BE2C (cell line): ENCODE data around the gene ZNF91.
"Not testable (repeated sequence)": the region's sequence is repeated elsewhere in the genome, so short reads cannot be mapped to it uniquely, and the experiment has no call there.

Experiments used
- DNase-seq: peaks from one replicate; pipeline ENCODE4 v3.0.0-alpha.2; 2020
- H3K27me3 ChIP-seq: fragments of 250-450 bp; sonication (Bioruptor Pico); 2 replicates; pipeline ENCODE4 v1.5.1; 2020; ENCODE audit warnings: mild to moderate bottlenecking
- H3K36me3 ChIP-seq: fragments of 250-450 bp; sonication (Bioruptor Pico); 2 replicates; pipeline ENCODE4 v1.5.1; 2020; ENCODE audit warnings: mild to moderate bottlenecking
- H3K4me1 ChIP-seq: fragments of 250-450 bp; sonication (Bioruptor Pico); 2 replicates; pipeline ENCODE4 v1.5.1; 2020
- H3K4me3 ChIP-seq: 2 replicates; pipeline ENCODE4 v1.5.1; 2011; ENCODE audit warnings: low read depth, low read length
- H3K9me3 ChIP-seq: fragments of 250-450 bp; sonication (Bioruptor Pico); 2 replicates; pipeline ENCODE4 v1.5.1; 2020
- CTCF ChIP-seq: IDR thresholded peaks from 2 replicates; pipeline ENCODE4 v1.5.1; 2012; ENCODE audit warnings: mild to moderate bottlenecking, low read depth, low read length

Gene ZNF91

GRCh38 chr19:23346696-23347095, 48.6 kb downstream of the ZNF91 start:
- peaks cover 4% of the 10 kb centered on the region for H3K36me3 ChIP-seq
- no peak for DNase-seq
- H3K9me3 ChIP-seq, result no peaks in the 10 kb centered on the region; the same call in none of the 2 replicates
- no peaks in the 10 kb centered on the region for H3K4me1 ChIP-seq
- no peak for TF ChIP-seq CTCF
- H3K27me3 ChIP-seq, result no peaks in the 10 kb centered on the region
- no peak overlapping the region for H3K4me3 ChIP-seq

- Histone ChIP-seq H3K9me3 (no peaks in the 10 kb centered on the region; the same call in none of the 2 replicates), H3K4me1 (no peaks in the 10 kb centered on the region), H3K4me3 (no peak overlapping the region), H3K36me3 (peaks cover 4% of the 10 kb centered on the region), H3K27me3 (no peaks in the 10 kb centered on the region)
- no peak for DNase-seq
- TF ChIP-seq CTCF, result peak; percentile 27; the same call in 1 of the 2 replicates
Measured at GRCh38 chr19:23345838-23346237, 49.4 kb downstream of the ZNF91 start.

GRCh38 chr19:23343434-23344010, 51.7 kb downstream of the ZNF91 start:
- no peaks in the 10 kb centered on the region for H3K4me1 ChIP-seq
- DNase-seq, result no peak
- H3K9me3 ChIP-seq, result no peaks in the 10 kb centered on the region; the same call in none of the 2 replicates
- no peak for TF ChIP-seq CTCF
- H3K4me3 ChIP-seq, result no peak overlapping the region
- H3K27me3 ChIP-seq, result no peaks in the 10 kb centered on the region
- H3K36me3 ChIP-seq, result no peaks in the 10 kb centered on the region; the same call in none of the 2 replicates

- no peak for TF ChIP-seq CTCF
- no peak for DNase-seq
- no peaks in the 10 kb centered on the region; the same call in 1 of the 2 replicates for H3K36me3 ChIP-seq
- no peaks in the 10 kb centered on the region; the same call in 1 of the 2 replicates for H3K9me3 ChIP-seq
- H3K27me3 ChIP-seq, result no peaks in the 10 kb centered on the region
- H3K4me3 ChIP-seq, result no peak overlapping the region
- H3K4me1 ChIP-seq, result no peaks in the 10 kb centered on the region
Measured at GRCh38 chr19:23328211-23328610, 67.1 kb downstream of the ZNF91 start.

GRCh38 chr19:23321953-23322549, 73.2 kb downstream of the ZNF91 start:
- H3K4me3 ChIP-seq, result no peak overlapping the region
- H3K9me3 ChIP-seq, result no peaks in the 10 kb centered on the region
- no peak for DNase-seq
- no peak for TF ChIP-seq CTCF
- no peaks in the 10 kb centered on the region for H3K27me3 ChIP-seq
- no peaks in the 10 kb centered on the region for H3K36me3 ChIP-seq
- no peaks in the 10 kb centered on the region for H3K4me1 ChIP-seq

- not testable (repeated sequence) for H3K27me3 ChIP-seq, DNase-seq, H3K36me3 ChIP-seq
Measured at GRCh38 chr19:23321403-23321802, 73.9 kb downstream of the ZNF91 start.

GRCh38 chr19:23319571-23319970, 75.7 kb downstream of the ZNF91 start:
- not testable (repeated sequence) for H3K9me3 ChIP-seq, H3K4me1 ChIP-seq, DNase-seq, H3K4me3 ChIP-seq, H3K27me3 ChIP-seq, H3K36me3 ChIP-seq

More at GRCh38 chr19:23321403-23321802, 73.9 kb downstream of the ZNF91 start:
- H3K9me3 ChIP-seq, H3K4me3 ChIP-seq, H3K4me1 ChIP-seq: not testable (repeated sequence)

GRCh38 chr19:23318941-23319340, 76.3 kb downstream of the ZNF91 start:
- not testable (repeated sequence) for H3K36me3 ChIP-seq, H3K4me3 ChIP-seq, H3K9me3 ChIP-seq, DNase-seq, H3K4me1 ChIP-seq, H3K27me3 ChIP-seq
